Neural cell (in vitro differentiated cells): ENCODE results near the gene NADK2.

Experiments used
- CTCF ChIP-seq: fragments of 450-650 bp; IDR thresholded peaks from 2 replicates; pipeline ENCODE4 v1.5.1; 2014; ENCODE audit warnings: antibody characterized with exemption, mild to moderate bottlenecking, moderate library complexity; ENCODE audit not compliant: poor library complexity, severe bottlenecking
- EZH2 ChIP-seq: fragments of 200-600, 300-800 bp; shearing (Covaris generic), sonication (generic); IDR thresholded peaks from 2 replicates; pipeline ENCODE4 v1.6.1; 2014; ENCODE audit warnings: antibody characterized with exemption, low read length, borderline replicate concordance, mild to moderate bottlenecking; ENCODE audit not compliant: insufficient read depth, poor library complexity, severe bottlenecking
- POLR2AphosphoS5 ChIP-seq: IDR thresholded peaks from 2 replicates; pipeline ENCODE4 v1.6.1; 2012
- RAD21 ChIP-seq: fragments of 450-650 bp; conservative IDR thresholded peaks from 2 replicates; pipeline ENCODE4 v1.6.1; 2014; ENCODE audit warnings: antibody characterized with exemption, mild to moderate bottlenecking, moderate library complexity

- TF ChIP-seq CTCF (no peak), RAD21 (no peak), EZH2 (no peak), POLR2AphosphoS5 (no peak)
Observed at GRCh38 chr5:36237751-36238150, 4.0 kb downstream of the NADK2 start.
